ENCODE results near the gene SLC46A2. TPM values are rescaled to one million over a fixed set of nuclear protein-coding genes. Genes with fewer than 3 reads are reported as not detected.

SLC46A2 gene
- polyA plus RNA-seq, 1 donor from 2014 or later = not detected

Other genes with a start within 250 kb of the SLC46A2 start
- 53.5 and 64.7 TPM in 2 replicates for gene INIP, start 172.8 kb downstream of the SLC46A2 start, polyA plus RNA-seq
- 30.0 and 31.5 TPM in 2 replicates for gene SNX30, start 140.1 kb downstream of the SLC46A2 start, polyA plus RNA-seq
- gene ZNF883, start 121.3 kb upstream of the SLC46A2 start, polyA plus RNA-seq = 6.5 and 7.2 TPM in 2 replicates
- gene ZFP37, start 165.8 kb upstream of the SLC46A2 start, polyA plus RNA-seq = 28.2 and 35.4 TPM in 2 replicates

Data from neural cell (in vitro differentiated cells).